Stimulated activated CD4-positive, alpha-beta T cell treated with anti-CD3 and anti-CD28 coated beads, Interleukin-15, amount 100 ng/mL, for 1 hour (primary cell): ENCODE results near the gene NIT1.
A peak's percentile ranks its signal among the peaks of the same experiment; 100 is the strongest.

Source experiments
- DNase-seq, 2 donors: peaks; one replicate each; pipeline ENCODE4 v3.0.0-alpha.2; 2020; ENCODE audit warnings: low read depth in 1 of 2, low spot score in 1 of 2

NIT1 gene

GRCh38 chr1:161145832-161146231, 27.9 kb downstream of the NIT1 start:
- no peak for DNase-seq

DNA sequence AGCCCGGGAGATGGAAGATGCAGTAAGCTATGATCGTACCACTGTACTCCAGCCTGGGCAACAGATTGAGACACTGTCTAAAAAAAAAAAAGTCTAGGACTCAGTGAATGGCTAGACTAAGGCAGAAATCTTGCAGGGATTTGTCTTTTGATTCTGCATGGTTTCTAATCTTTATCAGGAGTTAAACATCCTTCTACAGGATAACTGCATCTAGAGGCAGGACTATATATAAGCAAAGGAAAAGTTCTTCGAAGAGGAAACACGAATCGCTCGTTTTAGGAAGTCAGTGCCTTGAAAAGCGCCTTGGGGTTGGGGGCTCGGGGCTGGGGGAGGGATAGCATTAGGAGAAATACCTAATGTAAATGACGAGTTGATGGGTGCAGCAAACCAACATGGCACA, 35.3 kb downstream of the NIT1 start:
- DNase-seq, result no peak

GRCh38 chr1:161153682-161154337, 35.9 kb downstream of the NIT1 start, which contains the start of gene UFC1:
TSS of gene UFC1 (plus strand) at chr1:161153978. CDS start at chr1:161153998, 20 bp downstream.
- peak; percentile 59 to 61 for DNase-seq

DNA sequence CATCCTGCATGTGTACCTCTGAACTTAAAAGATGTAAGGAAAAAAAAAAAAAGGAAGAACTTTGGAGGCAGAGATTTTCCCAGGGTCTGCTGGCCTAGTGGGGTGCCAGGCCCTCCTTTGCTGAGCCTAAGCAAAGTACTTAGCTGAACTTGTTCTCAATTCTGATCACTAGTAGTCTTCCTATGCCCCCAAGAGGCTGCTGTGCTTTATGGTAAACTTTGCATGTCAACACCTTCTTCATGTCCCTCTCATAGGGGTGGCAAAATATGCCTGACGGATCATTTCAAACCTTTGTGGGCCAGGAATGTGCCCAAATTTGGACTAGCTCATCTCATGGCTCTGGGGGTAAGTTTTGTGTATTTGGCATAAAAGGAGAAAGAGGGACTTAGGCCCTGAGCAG, 40.0 kb downstream of the NIT1 start:
- no peak for DNase-seq

- DNase-seq, result no peak
These were observed 40.6 kb downstream of the NIT1 start for GRCh38 chr1:161158316-161159010.

GRCh38 chr1:161159087-161159912, 41.4 kb downstream of the NIT1 start, which contains the start of gene USP21:
TSS of gene USP21 (plus strand) at chr1:161159500. CDS start at chr1:161160641, 1,141 bp downstream.
- peak; percentile 82 to 88 for DNase-seq

- DNase-seq, result no peak
These were observed 42.0 kb downstream of the NIT1 start for GRCh38 chr1:161159913-161160243.

GRCh38 chr1:161160671-161161145, 42.8 kb downstream of the NIT1 start:
- DNase-seq, result no peak

GRCh38 chr1:161161652-161162051, 43.7 kb downstream of the NIT1 start:
- no peak for DNase-seq

DNA sequence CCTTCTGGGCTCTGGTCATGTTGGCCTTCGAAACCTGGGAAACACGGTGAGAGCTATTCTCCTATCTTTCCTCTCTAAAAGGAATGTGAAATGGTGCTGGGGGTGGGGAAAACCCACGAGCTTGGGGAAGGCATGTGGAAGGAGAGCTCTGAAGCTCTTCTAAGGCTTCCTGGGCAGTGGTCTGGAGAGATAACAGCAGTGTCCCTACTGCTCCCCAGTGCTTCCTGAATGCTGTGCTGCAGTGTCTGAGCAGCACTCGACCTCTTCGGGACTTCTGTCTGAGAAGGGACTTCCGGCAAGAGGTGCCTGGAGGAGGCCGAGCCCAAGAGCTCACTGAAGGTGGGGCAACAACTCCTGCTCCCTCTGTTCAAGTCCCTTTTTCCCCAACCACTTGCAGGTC, 44.1 kb downstream of the NIT1 start:
- no peak for DNase-seq

- no peak for DNase-seq
These were observed 44.9 kb downstream of the NIT1 start for GRCh38 chr1:161162806-161163205.

- DNase-seq, result no peak
These were observed 45.9 kb downstream of the NIT1 start for GRCh38 chr1:161163793-161164192.

GRCh38 chr1:161164901-161165610, 47.2 kb downstream of the NIT1 start:
- DNase-seq, result no peak

DNA sequence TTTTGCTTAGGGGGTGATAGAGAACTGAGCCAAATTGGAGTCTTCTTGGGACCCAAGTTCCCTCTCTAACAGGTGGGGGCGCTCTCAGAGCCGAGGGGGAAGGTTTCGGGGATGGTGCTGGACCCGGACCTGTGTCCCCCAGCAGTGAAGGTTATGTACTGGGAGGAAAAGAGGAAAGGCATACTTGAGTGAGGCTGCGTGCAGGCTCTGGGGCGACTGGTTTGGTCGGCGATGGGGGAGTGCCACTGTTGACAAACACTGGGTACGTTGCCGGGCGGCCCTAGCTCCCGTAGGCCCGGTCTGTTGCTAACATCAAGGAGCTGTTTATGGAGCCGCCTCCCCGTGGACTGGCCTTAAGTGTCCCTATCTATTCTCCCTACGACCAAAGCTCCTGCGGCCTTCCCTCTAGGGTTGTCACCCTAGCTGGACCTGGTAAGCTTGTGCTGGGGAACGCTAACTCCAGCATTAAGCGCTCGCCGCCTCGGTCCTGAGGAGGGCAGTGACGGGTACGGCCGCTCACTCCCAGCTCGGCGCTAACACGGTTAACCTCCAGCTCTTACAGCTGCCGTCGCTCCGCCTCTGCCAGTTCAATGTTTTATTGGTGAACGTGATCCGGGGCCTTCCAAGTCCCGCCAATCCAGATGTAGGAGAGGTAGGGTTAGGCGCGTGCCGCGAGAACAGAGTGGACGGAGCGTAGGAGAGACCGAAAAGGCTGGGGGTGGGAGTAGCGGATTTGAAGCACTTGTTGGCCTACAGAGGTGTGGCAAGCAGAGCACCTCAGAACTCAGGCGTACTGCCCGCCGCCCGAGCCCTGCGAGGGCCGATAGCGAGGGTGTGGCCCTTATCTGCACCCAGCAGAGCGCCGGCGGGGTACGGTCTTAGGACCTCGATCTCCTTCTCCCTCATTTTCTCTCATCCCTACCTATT, 48.1 kb downstream of the NIT1 start, which contains the start of gene PPOX:
TSS of gene PPOX (plus strand) at position 685 of the 927 bp plus-strand sequence. CDS start 422 bp downstream, outside the sequence.
- peak; percentile 76 to 81 for DNase-seq

DNA sequence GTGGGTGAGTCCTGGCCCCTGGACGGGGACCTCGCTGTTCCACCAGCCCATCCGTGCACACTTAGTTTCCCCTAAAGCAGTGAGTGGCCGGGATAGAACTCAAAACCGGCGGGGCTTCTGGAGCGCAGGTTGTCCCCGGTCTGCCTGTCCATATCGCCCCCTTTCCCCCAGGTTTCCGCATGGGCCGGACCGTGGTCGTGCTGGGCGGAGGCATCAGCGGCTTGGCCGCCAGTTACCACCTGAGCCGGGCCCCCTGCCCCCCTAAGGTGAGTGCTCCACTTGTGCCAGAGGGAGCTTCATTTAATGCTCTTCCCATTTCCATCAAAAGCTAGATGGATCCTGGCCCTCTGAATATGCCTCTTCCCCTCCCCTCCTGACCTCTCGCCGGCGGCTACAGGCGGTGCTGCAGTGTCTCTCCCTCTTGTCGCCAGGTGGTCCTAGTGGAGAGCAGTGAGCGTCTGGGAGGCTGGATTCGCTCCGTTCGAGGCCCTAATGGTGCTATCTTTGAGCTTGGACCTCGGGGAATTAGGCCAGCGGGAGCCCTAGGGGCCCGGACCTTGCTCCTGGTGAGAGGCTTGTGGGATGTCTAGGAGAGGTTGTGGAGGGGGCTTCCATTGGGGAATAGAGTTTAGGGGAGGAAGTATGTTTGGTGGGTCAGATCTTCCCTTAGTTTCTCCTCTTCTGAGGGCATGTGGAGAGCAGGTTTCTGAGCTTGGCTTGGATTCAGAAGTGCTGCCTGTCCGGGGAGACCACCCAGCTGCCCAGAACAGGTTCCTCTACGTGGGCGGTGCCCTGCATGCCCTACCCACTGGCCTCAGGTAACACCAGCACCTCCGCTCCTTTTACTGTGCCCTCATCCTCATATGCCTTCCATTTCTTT, 49.0 kb downstream of the NIT1 start:
- no peak for DNase-seq

DNA sequence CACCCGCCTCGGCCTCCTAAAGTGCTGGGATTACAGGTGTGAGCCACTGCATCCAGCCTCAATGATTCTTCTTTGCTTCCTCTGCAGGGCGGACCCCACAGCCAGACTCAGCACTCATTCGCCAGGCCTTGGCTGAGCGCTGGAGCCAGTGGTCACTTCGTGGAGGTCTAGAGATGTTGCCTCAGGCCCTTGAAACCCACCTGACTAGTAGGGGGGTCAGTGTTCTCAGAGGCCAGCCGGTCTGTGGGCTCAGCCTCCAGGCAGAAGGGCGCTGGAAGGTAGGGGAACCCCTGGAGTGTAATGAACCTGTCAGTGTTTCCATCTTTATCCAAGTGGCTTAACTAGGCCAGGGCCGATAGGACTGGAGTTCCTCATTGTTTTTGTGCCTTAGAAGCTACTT, 51.0 kb downstream of the NIT1 start:
- no peak for DNase-seq
